Nephron progenitor cell (in vitro differentiated cells): ENCODE data around the gene DAAM2.

Source experiments
- DNase-seq: peaks from one replicate; pipeline ENCODE4 v3.0.0; 2021
- H3K27ac Mint-ChIP-seq: 2 replicates; pipeline ENCODE4 v1.8.0; 2021; ENCODE audit warnings: mild to moderate bottlenecking, moderate library complexity, mixed read lengths
- H3K27me3 Mint-ChIP-seq: 2 replicates; pipeline ENCODE4 v1.8.0; 2021; ENCODE audit warnings: mild to moderate bottlenecking, low read depth, mixed read lengths; ENCODE audit not compliant: poor library complexity
- H3K36me3 Mint-ChIP-seq: 2 replicates; pipeline ENCODE4 v1.8.0; 2021; ENCODE audit warnings: low read depth, mixed read lengths
- H3K4me1 Mint-ChIP-seq: 2 replicates; pipeline ENCODE4 v1.8.0; 2021; ENCODE audit warnings: mixed read lengths
- H3K4me3 Mint-ChIP-seq: 2 replicates; pipeline ENCODE4 v1.8.0; 2021; ENCODE audit warnings: mild to moderate bottlenecking, moderate library complexity, mixed read lengths
- H3K9me3 Mint-ChIP-seq: 2 replicates; pipeline ENCODE4 v1.8.0; 2021; ENCODE audit warnings: mild to moderate bottlenecking, moderate library complexity, mixed read lengths
- CTCF ChIP-seq: fragments of 200-600 bp; sonication (generic); IDR thresholded peaks from 2 replicates; pipeline ENCODE4 v1.5.0; 2021; ENCODE audit warnings: antibody characterized with exemption

Gene DAAM2

GRCh38 chr6:39769012-39769411, 23.2 kb upstream of the DAAM2 start:
- Mint-ChIP-seq H3K27ac (no peak overlapping the region), H3K27me3 (peaks cover 15% of the 10 kb centered on the region), H3K4me3 (no peak overlapping the region), H3K9me3 (peaks cover 4% of the 10 kb centered on the region), H3K36me3 (no peaks in the 10 kb centered on the region), H3K4me1 (no peaks in the 10 kb centered on the region)
- DNase-seq = no peak
- TF ChIP-seq CTCF = no peak

- DNase-seq = no peak
- H3K4me3 Mint-ChIP-seq = no peak overlapping the region
- no peaks in the 10 kb centered on the region for H3K36me3 Mint-ChIP-seq
- peaks cover 4% of the 10 kb centered on the region for H3K9me3 Mint-ChIP-seq
- H3K27me3 Mint-ChIP-seq = peaks cover 17% of the 10 kb centered on the region
- no peaks in the 10 kb centered on the region for H3K4me1 Mint-ChIP-seq
- no peak overlapping the region for H3K27ac Mint-ChIP-seq
- TF ChIP-seq CTCF = no peak
Measured at GRCh38 chr6:39770446-39770845, 21.7 kb upstream of the DAAM2 start.

GRCh38 chr6:39772559-39773273, 19.5 kb upstream of the DAAM2 start:
- DNase-seq = no peak
- no peak for TF ChIP-seq CTCF
- no peak overlapping the region for H3K4me3 Mint-ChIP-seq
- H3K9me3 Mint-ChIP-seq = no peaks in the 10 kb centered on the region
- no peak overlapping the region for H3K27ac Mint-ChIP-seq
- peaks cover 21% of the 10 kb centered on the region for H3K27me3 Mint-ChIP-seq
- no peaks in the 10 kb centered on the region for H3K36me3 Mint-ChIP-seq
- H3K4me1 Mint-ChIP-seq = peaks cover 20% of the 10 kb centered on the region

- Mint-ChIP-seq H3K27me3 (peaks cover 17% of the 10 kb centered on the region), H3K9me3 (no peaks in the 10 kb centered on the region), H3K4me3 (no peak overlapping the region), H3K36me3 (no peaks in the 10 kb centered on the region), H3K4me1 (peaks cover 31% of the 10 kb centered on the region), H3K27ac (no peak overlapping the region)
- no peak for DNase-seq
- no peak for TF ChIP-seq CTCF
Measured at GRCh38 chr6:39773782-39774181, 18.4 kb upstream of the DAAM2 start.

- peak overlapping the region; percentile 7 for H3K4me3 Mint-ChIP-seq
- no peak for DNase-seq
- no peak for TF ChIP-seq CTCF
- H3K9me3 Mint-ChIP-seq = no peaks in the 10 kb centered on the region
- H3K27ac Mint-ChIP-seq = peak overlapping the region; percentile 98
- H3K27me3 Mint-ChIP-seq = peaks cover 23% of the 10 kb centered on the region
- H3K36me3 Mint-ChIP-seq = no peaks in the 10 kb centered on the region
- peaks cover 39% of the 10 kb centered on the region for H3K4me1 Mint-ChIP-seq
Measured at GRCh38 chr6:39776581-39776980, 15.6 kb upstream of the DAAM2 start.

- no peak for TF ChIP-seq CTCF
- Mint-ChIP-seq H3K27ac (peak overlapping the region; percentile 98), H3K4me1 (peaks cover 39% of the 10 kb centered on the region), H3K9me3 (peaks cover 4% of the 10 kb centered on the region), H3K4me3 (peak overlapping the region; percentile 29), H3K36me3 (no peaks in the 10 kb centered on the region), H3K27me3 (peaks cover 23% of the 10 kb centered on the region)
- peak; percentile 39 for DNase-seq
Measured at GRCh38 chr6:39777218-39777617, 15.0 kb upstream of the DAAM2 start.
